ENCODE measurements around the gene TBCK. TPM values are rescaled to one million over a fixed set of nuclear protein-coding genes. Genes with fewer than 3 reads are reported as not detected.

TBCK gene
- total and polyA plus RNA-seq, 2 donors (not counting 3 experiments of a cell fraction or from before 2014, with no cell fraction given) = 18.2 to 38.6 TPM

- no TSS peak for BruUV-seq (replicated peaks)
- H3K9me3 ChIP-seq (replicated peaks; ENCODE audit: control insufficient read depth, insufficient read depth, low read length) = no peaks in the 10 kb centered on the region
- H3K9me1 ChIP-seq (replicated peaks; ENCODE audit: control insufficient read depth, extremely low read depth, insufficient read depth, low read length) = no peaks in the 10 kb centered on the region
- no peak overlapping the region for H3K27ac ChIP-seq (ENCODE audit: insufficient read depth, low read depth, low read length)
- no peaks in the 10 kb centered on the region for H3K27me3 ChIP-seq (ENCODE audit: control insufficient read depth in 2 of 2, insufficient read depth in 2 of 2, low read length in 2 of 2)
- H2AFZ ChIP-seq (ENCODE audit: low read depth, low read length) = no peak overlapping the region
- H3K4me3 ChIP-seq (replicated peaks in 1 of 3; ENCODE audit: insufficient read depth in 1 of 3, low read depth in 1 of 3, low read length in 3 of 3) = no peak overlapping the region
- no peaks in the 10 kb centered on the region for H3K4me1 ChIP-seq (ENCODE audit: control insufficient read depth, extremely low read depth, insufficient read depth, low read length)
- no peaks in the 10 kb centered on the region for H3K79me2 ChIP-seq (ENCODE audit: control insufficient read depth, insufficient read depth, low read length)
- TF ChIP-seq GATA2 (IDR thresholded peaks at IDR 0.05; ENCODE audit: insufficient read depth, insufficient read length, low read depth, low read length) (no peak), FOS (IDR thresholded peaks at IDR 0.05; ENCODE audit: borderline replicate concordance, insufficient read depth, low read length) (no peak), POLR2A (IDR thresholded peaks at IDR 0.05; ENCODE audit: low read depth, low read length) (no peak), POLR2AphosphoS5 (IDR thresholded peaks at IDR 0.05; ENCODE audit: insufficient read depth, low read depth, low read length) (no peak), CTCF (IDR thresholded peaks at IDR 0.05; ENCODE audit: extremely low read depth in 1 of 2, insufficient read depth in 1 of 2, low read depth in 1 of 2, low read length in 2 of 2) (no peak), JUN (IDR thresholded peaks at IDR 0.05; ENCODE audit: borderline replicate concordance, insufficient read depth, insufficient read length, low read depth) (no peak), MAX (IDR thresholded peaks at IDR 0.05; ENCODE audit: insufficient read depth, insufficient read length) (no peak), MYC (IDR thresholded peaks at IDR 0.05; ENCODE audit: low read depth, low read length) (no peak), EZH2 (IDR thresholded peaks at IDR 0.05; ENCODE audit: borderline replicate concordance, low read depth, low read length, severe bottlenecking) (no peak)
- FAIRE-seq = no peak
- dilution Hi-C loops (cut with MboI; ENCODE audit: extremely low pct_ligation_motif_present, low sequenced_read_pairs) (no loop called here), intact Hi-C loops (cut with micrococcal nuclease) (no loop called here)
- ChIA-PET CTCF (no interaction called here), POLR2A (no interaction called here)
- no peak overlapping the region for H3K9ac ChIP-seq (replicated peaks; ENCODE audit: extremely low read depth, insufficient read depth, low read length)
- H4K20me1 ChIP-seq (replicated peaks; ENCODE audit: control insufficient read depth, extremely low read depth, insufficient read depth, low read length) = no peaks in the 10 kb centered on the region
- no peak overlapping the region for H3K4me2 ChIP-seq (ENCODE audit: insufficient read depth, low read length)
- no peaks in the 10 kb centered on the region for H3K36me3 ChIP-seq (ENCODE audit: control insufficient read depth in 2 of 2, extremely low read depth in 1 of 2, insufficient read depth in 2 of 2, low read length in 2 of 2)
- DNase-seq (ENCODE audit: low read depth, low spot score) = no peak
These were observed 179.2 kb downstream of the TBCK start for GRCh38 chr4:106136777-106137331.
